GM19452 (cell line): Measurements from ENCODE around the gene ARID1B.
"Not testable (repeated sequence)": the region's sequence is repeated elsewhere in the genome, so short reads cannot be mapped to it uniquely, and the experiment has no call there.

Experiments used
- ATAC-seq: cut with Tn5 transposase; IDR thresholded peaks from one replicate; pipeline ENCODE4 v1.9.1; 2021; ENCODE audit not compliant: unreplicated experiment

Gene ARID1B

DNA sequence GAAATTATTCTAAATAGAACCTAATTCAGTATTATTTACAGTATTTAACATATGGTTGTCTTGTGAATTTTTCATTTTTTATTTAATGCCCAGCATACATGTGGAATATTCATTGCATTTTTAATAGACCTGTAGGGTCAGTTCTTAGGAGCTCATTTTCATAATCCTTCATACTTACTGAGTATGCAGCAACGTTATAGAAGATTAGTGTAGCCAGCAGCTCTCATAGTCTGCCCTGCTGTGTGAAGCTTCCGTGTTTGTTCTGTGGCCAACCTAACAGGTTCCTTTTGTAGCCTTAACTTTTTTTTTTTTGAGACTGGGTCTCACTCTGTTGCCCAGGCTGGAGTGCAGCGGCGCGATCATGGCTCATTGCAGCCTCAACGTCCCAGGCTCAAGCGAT, 261.4 kb downstream of the ARID1B start:
- ATAC-seq: no peak

DNA sequence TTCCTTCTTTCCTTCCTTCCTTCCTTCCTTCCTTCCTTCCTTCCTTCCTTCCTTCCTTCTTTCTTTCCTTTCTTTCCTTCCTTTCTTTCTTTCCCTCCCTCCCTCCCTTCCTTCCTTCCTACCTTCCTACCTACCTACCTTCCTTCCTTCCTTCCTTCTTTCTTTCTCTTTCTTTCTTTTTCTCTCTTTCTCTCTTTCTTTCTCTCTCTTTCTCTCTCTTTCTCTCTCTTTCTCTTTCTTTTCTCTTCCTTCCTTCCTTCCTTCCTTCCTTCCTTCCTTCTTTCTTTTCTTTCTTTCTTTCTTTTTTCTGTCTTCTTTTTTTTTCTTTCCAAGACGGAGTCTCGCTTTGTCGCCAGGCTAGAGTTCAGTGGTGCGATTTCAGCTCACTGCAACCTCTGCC, 262.5 kb downstream of the ARID1B start:
- not testable (repeated sequence) for ATAC-seq

DNA sequence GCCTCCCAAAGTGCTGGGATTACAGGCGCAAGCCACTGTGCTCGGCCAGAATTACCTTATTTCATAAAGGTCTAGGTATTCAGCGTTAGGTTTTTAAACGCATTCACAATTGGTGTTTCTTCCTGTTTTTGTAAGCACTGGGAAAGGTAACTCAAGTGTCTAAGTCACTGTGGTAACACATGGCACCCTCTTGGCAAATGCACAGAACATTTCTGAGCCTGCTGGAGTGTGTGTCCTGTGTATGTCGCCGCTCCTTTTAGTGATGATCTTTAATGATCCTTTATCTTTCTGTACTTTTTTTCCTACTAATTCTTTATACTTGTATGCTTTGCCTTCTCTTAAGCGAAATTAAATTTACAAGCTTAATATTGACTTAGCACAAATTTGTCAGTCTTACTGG, 263.0 kb downstream of the ARID1B start:
- ATAC-seq: no peak

DNA sequence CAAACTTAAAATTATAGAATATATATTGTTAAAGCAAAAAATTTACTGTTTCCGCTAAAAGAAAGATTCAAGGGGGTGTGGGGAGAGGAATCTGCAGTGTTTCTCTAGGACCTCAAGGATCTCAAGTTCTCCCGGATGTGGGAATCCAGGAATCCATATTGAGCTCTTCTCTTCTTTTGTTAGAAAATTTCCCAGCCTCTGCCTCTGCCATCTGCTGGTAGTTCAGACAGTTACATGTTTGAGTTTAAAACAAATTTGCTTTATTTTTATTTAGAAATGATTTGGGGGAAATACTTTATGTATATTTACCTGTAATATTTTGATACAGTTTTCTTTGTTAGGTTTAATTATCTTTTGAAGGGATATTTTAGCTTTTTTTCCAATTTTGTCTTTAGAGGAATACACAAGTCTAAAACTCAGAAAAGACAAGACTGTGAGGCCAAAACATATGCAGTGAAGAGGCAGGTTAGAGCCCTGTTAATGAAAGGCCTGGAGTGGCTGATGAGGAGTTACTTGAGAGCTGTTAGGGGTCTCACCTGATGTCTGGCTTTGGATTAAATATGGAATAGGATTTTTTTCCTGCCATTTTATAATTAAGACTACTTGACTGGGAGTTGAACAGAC, 268.8 kb downstream of the ARID1B start:
- ATAC-seq: no peak

DNA sequence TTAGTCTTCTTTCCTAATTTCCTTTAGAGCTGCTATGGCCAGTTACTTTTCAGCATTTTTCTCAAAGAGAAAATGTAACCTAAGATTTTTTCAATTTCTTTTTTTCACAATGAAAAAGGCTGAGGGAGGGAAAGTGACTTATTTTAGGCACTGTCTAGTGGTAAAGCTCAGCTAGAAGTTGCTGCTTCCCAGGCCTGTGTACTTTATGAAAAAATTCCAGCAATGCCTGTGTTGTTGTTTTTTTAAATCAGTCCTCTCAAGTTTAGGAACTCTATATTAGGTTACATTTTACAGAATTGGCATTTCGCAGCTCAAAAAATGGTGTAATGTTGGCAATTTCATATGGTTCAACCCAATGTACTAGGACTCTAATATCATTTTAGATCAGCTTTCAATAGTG, 269.6 kb downstream of the ARID1B start:
- ATAC-seq: no peak

DNA sequence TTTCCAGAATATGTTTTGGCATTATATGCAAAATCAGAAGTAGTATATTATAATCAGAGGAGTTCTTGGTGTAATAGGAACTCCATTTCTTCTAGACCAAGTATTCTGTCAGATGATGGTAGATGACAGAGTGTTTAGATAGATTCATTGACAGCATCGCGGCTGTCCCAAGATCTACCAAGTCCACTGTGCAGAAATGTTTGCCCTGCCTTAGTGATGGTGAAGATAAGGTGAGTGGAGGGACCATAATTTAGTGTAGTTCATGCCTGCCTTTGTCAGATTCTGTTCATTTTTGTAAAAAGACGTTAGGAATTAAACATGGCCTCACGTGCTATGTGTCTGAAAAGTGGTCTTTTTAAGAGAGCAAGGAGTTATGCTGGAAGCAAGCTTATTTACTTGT, 270.1 kb downstream of the ARID1B start:
- ATAC-seq: no peak

DNA sequence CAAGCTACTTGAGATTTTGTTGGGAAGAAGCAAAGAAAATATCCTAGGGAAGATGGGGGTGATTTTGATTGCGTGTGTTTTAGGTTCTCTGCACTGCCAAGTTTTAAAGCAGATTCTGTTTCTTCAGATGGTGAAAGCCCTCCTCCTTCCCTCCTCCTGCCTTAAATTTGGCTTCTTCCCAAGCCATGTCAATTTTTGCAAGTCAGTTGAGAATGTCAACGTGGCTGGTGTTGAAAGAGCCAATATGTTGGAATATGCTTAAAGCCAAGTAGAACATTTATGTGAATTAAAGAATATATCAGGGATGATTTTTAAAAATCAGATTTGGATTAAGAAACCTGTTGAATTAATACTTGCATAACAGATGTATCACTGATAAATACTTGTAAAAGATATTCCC, 270.8 kb downstream of the ARID1B start:
- ATAC-seq: no peak

DNA sequence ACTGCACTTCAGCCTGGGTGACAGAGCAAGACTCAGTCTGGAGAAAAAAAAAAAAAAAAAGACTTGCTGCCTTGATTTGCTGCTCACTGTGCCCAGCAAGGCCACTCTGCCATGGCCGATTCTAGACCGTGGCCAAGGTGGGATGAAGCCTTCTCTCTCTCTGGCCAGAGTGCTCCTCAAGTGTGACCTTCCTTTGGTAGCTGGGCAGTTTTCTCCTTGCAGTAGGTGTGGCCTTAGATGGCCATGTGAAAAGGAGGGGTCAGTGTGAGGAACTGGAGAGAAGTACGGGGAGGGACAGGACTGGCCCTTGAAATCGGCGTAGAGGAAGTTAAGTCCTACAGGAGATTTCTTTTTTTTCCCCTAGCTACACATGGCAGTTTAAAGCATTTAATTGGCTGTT, 272.0 kb downstream of the ARID1B start:
- no peak for ATAC-seq

DNA sequence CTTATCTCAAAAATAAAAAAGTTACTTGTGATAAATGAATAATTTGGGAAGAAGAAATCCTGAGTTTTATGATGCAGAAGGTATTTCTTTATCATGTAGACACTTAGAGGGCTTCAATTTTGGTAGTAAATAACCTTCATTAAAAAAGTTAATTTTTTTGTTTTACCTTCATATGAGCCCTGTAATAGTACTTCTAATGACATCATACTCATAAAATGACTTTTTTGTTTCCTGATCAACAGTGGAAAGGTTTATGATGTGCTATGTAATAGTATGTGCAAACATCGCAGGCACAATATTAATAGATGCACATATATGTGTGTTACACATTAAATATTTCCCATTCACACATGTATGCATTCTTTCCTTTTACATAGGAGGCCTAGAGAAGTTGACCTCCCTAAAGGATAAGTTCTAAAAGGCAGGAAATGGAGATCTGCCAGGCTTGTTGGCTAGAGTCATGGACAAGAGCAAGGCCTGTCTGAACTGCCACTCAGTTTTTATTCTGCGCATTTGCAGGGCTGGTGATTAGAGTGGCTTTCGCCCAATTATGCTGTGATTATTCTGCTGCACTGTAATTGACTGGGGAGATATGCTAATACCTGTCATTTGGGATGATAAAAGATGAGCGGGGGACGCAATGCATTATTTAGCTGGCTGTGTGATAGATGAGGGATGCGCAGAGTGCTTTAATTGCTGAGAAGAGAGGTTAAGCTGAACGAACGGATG, 273.5 kb downstream of the ARID1B start:
- ATAC-seq: no peak

DNA sequence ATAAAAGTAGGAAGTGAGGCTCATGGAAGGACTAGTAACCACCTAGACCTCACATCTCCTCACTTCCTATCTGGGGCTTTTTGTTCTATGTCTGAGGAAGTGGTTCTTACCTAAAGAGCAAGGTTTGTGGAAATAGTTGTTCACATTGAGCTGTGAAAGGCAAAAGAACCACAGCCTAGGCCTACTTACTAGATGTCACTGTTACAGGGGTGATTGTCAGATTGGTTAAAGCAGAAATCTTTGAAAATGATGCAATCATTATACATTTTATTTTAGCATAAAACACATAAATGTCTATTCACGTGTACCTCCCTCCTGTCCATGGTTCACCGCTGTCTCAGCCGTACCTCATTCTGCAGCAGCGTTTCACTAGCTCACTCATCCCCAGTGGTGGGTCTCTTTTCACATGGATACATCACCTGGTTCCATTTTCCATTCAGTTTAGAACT, 277.4 kb downstream of the ARID1B start:
- peak; percentile 87 for ATAC-seq

DNA sequence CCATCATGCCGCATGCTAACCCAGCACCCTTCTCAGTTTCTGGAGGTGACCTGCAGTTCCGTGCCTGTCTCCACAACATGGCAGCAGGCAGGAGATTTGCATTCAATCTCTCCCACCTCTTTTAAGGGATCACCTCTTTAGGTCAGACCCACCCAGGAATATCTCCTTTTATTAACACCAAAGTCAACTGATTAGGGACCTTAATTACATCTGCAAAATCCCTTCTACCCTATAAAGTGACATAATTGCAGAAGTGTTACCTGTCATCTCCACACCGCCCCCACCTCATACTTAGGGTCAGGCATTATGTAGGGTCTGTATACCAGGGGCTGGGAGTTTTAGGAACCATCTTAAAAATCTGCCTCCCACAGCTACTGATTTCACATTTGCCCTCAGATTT, 278.7 kb downstream of the ARID1B start:
- ATAC-seq: no peak

DNA sequence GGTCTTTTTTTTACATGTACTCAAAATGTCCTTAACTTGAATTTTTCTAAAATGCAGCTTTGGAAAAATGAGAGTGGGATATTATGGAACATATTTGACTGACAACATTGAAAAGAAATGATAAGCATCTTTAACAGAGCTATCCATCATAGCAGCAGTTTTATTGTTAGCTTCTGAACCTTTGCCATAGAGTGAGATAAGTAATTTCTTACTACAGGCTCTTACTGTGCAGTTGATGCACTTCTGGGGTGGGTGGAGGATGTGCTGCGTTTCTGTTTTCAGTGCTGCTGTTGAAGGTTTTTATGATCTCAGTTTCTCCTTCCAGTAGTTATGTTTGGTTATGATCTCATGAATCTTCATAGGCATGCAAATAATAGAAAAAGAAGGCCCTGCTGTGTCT, 279.1 kb downstream of the ARID1B start:
- ATAC-seq: no peak

DNA sequence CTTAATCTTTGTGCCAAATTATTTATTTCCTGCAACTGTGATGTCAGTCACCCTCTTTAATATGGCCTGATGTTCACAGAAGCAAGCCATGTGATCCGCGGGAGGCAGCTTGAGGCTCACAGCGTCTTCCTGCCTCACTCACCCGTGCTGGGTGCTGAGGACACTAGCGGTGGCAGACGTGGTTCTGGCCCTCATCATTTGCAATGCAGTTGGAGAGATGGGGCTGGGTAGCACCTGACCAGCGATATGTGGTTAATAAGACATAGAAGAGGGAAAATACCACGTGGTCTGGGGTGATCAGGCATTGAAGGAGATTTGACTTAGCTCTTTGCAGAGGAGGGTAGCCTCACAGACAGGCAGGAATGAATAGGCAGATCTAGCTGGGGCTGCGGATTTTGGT, 281.4 kb downstream of the ARID1B start:
- ATAC-seq: no peak

DNA sequence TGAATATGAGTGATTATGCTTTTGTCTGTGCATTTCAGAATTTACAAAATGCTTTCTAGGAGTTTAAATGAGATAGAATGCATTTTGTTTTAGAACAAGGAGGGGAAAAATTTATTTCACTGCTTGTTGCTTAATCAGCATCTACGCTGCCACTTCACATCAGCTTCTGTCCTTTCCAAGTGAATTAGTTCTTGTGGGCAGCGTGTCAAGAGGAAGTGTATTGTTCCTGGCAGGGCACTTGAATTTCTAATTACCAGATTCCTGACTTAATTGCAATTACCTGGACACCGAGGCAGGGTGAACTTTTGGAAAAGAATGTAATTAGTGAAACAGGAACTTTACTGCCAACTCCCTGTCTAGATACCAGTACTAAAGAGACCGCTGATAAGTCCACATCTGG, 282.6 kb downstream of the ARID1B start:
- no peak for ATAC-seq

DNA sequence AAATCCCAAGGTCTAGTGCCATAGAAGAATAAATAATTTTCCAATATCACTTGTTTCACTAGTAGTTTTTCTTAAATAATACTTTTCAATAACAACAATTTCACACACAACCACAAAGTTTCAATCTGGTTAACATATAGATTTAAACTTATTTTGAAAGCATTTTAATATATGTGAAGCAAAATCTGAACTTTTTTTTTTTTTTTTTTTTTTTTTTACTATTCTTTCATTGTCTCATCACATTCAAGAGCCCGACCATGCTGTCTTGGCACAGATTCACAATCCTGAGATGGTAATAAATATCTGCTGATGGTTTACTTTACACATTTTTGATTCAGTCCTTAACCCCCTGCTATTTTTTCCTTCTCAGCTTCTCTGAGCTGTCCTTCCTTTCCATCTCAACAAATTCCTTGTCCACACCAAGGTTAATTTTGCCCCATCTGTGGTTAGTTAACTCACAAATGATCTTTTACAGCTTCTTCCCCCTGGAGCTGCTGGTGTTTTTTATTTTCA, 283.3 kb downstream of the ARID1B start:
- ATAC-seq: no peak

DNA sequence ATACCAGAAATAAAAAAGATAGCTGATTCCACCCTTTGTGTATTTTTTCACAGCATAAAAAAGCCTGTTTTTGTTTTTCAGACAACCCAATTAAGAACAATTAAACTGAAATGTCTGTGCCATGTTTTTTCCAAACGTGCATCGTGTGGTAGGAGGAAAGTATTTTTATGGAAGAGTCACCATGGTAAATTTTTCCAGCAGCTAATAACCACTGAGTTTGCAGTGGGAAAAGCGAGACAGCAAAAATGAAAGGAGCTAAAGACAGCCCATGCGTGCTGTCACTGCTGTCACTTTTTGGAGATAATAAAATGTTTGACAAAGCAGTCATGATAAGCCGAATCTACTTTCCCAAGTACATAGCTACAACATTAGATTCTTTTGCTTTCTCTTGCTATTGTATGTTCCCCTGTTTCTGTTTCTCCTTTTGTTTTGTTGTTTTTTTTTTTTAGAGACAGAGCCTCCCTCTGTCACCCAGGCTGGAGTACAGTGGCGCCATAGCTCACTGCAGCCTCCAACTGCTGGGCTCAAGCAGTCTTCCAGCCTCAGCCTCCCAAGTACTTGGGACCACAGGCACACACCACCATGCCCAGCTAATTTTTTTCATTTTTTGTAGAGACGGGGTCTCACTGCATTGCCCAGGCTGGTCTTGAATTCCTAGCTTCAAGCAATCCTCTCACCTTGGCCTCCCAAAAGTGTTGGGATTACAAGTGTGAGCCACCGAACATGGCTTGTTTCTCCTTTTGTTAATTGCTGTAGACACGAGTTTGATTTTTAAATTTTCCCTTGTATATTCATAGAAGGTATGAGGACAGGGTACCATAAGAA, 284.8 kb downstream of the ARID1B start:
- no peak for ATAC-seq

DNA sequence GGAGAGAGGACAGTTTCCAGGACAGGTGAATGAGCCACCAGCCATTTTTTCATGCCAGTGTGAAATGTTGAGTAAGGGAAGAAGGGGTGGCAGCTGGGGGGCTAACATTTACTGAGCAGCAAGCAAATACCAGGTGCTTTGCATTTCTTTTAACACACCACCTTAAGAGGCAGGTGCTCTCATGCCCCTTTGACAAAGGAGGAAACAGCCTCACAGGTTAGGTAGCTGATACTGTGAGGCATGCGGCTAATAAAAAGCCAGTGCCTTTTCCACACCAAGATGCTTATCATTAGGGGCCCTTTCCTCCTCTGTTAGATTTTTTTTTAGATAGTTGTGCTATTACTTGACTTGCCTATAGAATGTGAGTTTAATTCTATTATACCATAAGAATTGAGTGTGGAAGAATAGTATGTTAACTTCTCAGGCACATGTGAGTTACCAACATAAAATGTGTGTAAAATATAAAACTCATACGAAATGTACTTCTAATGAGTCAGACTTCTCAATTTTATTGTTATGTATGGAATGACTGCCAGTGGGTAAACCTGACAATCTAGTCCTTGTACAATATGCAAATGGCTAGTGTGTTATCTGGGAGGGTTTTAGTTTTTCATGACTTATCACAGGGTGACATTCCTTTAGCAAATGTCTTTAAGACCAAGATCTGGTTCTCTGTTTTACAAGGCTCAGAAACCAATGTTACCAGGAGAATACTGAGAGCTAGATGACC, 286.2 kb downstream of the ARID1B start:
- no peak for ATAC-seq

DNA sequence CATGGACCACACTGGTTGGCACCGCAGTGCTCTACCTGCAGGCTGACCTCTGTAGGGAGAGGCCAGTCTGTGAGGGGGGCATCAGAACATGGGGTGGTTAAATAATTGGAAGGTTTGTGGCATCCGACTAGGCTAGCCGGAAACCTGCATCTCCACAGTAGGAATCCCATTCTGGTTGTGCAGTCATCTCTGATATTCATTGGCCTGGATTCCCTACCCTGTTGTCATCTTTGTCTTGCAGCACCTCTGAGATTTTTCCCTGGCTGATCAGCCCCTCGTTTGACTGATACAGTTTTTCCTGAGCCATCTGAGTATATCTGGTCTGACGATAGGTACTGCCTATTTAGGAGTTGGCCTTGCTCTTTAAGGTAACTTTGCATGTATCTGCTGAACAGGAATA, 286.7 kb downstream of the ARID1B start:
- ATAC-seq: no peak

DNA sequence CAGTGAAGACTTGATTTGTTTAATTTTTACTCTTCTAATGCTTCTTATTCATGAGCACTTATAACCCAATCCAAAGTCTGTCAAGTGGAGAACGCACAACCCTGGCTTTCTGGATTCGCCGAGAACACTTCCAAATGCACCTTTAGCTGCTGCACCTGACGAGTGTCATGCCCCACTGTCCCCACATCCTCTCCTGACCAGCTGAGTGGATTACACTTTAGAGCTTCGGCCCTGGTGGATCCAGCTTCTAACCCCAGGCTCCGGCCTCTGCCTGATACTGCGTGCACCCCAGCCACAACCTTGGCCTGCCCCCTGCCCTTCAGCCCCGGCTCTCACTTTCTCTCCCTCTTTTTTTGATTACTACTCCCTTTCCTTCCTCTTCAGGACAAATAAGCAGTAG, 287.3 kb downstream of the ARID1B start:
- no peak for ATAC-seq

DNA sequence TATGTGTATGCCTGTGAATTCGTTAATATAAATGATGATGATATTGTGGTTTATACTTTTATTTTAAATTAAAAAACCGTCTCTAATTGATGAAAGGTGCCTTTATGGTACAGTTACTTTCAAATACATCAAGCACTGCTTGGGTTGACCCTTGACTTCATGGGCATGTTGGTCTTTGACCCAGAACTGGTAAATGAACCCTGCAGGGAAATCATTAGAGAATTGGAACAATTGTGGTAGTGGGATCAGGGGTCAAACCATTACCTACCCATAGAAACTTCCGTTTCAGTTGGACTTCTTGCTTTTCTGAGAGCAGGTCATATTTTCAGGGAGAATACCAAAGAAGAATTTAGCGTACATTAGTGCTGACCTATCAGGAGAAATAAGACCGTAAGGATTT, 288.2 kb downstream of the ARID1B start:
- ATAC-seq: no peak
